Fibroblast of lung (primary cell): Measurements from ENCODE around the gene LSAMP. TPM values are rescaled to one million over a fixed set of nuclear protein-coding genes. Genes with fewer than 3 reads are reported as not detected.

Experiments used
- DNase-seq, 2 donors: peaks; one replicate each; pipeline versions ENCODE4 v3.0.0 to v3.0.0-alpha.2; 2010; ENCODE audit warnings: low read depth in 2 of 2
- H2AFZ ChIP-seq: 2 replicates; pipeline ENCODE4 v1.5.1; 2012; ENCODE audit warnings: low read length, control low read depth, inconsistent platforms
- H3K27ac ChIP-seq: 2 replicates; pipeline ENCODE4 v1.5.1; 2011; ENCODE audit warnings: low read length, control low read depth; ENCODE audit not compliant: insufficient read depth
- H3K27me3 ChIP-seq: 2 replicates; pipeline ENCODE4 v1.5.1; 2011; ENCODE audit warnings: mild to moderate bottlenecking, low read length; ENCODE audit not compliant: control insufficient read depth, insufficient read depth
- H3K36me3 ChIP-seq: 2 replicates; pipeline ENCODE4 v1.5.1; 2011; ENCODE audit warnings: low read length; ENCODE audit not compliant: control insufficient read depth, insufficient read depth
- H3K4me1 ChIP-seq: 2 replicates; pipeline ENCODE4 v1.5.1; 2011; ENCODE audit warnings: low read length; ENCODE audit not compliant: control insufficient read depth, insufficient read depth; ENCODE audit errors: extremely low read depth
- H3K4me2 ChIP-seq: 2 replicates; pipeline ENCODE4 v1.5.1; 2011; ENCODE audit warnings: low read length, control low read depth; ENCODE audit not compliant: insufficient read depth; ENCODE audit errors: extremely low read depth
- H3K4me3 ChIP-seq, 4 experiments: fragments of 200-600 bp in 1 of 4; sonication (generic) in 1 of 4; replicated peaks in 1 of 4; 2 replicates each; pipeline ENCODE4 v1.5.1; 2011 to 2016; ENCODE audit warnings: low read length in 4 of 4, low read depth in 3 of 4, mild to moderate bottlenecking in 3 of 4, control low read depth in 2 of 4, inconsistent platforms in 1 of 4, mixed read lengths in 1 of 4; ENCODE audit not compliant: insufficient read depth in 1 of 4; ENCODE audit errors: control extremely low read depth in 1 of 4
- H3K79me2 ChIP-seq: 2 replicates; pipeline ENCODE4 v1.5.1; 2012; ENCODE audit warnings: mild to moderate bottlenecking, low read length, inconsistent platforms; ENCODE audit not compliant: control insufficient read depth, insufficient read depth
- H3K9ac ChIP-seq: 2 replicates; pipeline ENCODE4 v1.5.1; 2011; ENCODE audit warnings: mild to moderate bottlenecking, low read length, control low read depth; ENCODE audit not compliant: insufficient read depth
- H3K9me3 ChIP-seq: 2 replicates; pipeline ENCODE4 v1.5.1; 2012; ENCODE audit warnings: low read depth, low read length; ENCODE audit not compliant: control insufficient read depth, insufficient read depth
- H4K20me1 ChIP-seq: 2 replicates; pipeline ENCODE4 v1.5.1; 2011; ENCODE audit warnings: low read length; ENCODE audit not compliant: control insufficient read depth, insufficient read depth; ENCODE audit errors: extremely low read depth
- CTCF ChIP-seq, 2 donors: IDR thresholded peaks in 1 of 2; conservative IDR thresholded peaks in 1 of 2; 1 replicate in 1 of 2; 2 replicates in 1 of 2; pipeline ENCODE4 v1.5.1; 2011 to 2012; ENCODE audit warnings: low read length in 2 of 2, control low read depth in 1 of 2, inconsistent platforms in 1 of 2, low read depth in 1 of 2, mild to moderate bottlenecking in 1 of 2
- EZH2 ChIP-seq: IDR thresholded peaks from 2 replicates; pipeline ENCODE4 v1.5.1; 2012; ENCODE audit warnings: low read length, control low read depth, mild to moderate bottlenecking; ENCODE audit errors: missing control alignments
- polyA plus RNA-seq, 2 donors: library from polyadenylated mRNA; depleted of rRNA in 1 of 2; stranded (reverse) in 1 of 2; unstranded in 1 of 2; fragments of >200 nt; gene quantifications; 2 replicates each; pipeline ENCODE4 v1.2.1, GENCODE V29; 2011 to 2012; ENCODE audit warnings: missing spikeins in 1 of 2
- total RNA-seq: library from RNA; depleted of rRNA; stranded (reverse); fragments of >200 nt; gene quantifications from 2 replicates; pipeline ENCODE4 v1.2.1, GENCODE V29; 2014

Gene LSAMP
- total and polyA plus RNA-seq, 2 donors (not counting 1 experiment from before 2014, with no cell fraction given): 4.8 to 5.9 TPM

GRCh38 chr3:115898656-115899410 is 546.5 kb downstream of the LSAMP start:
- Histone ChIP-seq H3K79me2 (no peaks in the 10 kb centered on the region), H3K9me3 (no peaks in the 10 kb centered on the region), H3K27me3 (no peaks in the 10 kb centered on the region), H3K4me2 (no peak overlapping the region), H3K4me1 (no peaks in the 10 kb centered on the region), H3K4me3 (no peak overlapping the region), H2AFZ (no peak overlapping the region), H3K9ac (no peak overlapping the region), H4K20me1 (no peaks in the 10 kb centered on the region), H3K36me3 (no peaks in the 10 kb centered on the region), H3K27ac (no peak overlapping the region)
- DNase-seq: no peak
- TF ChIP-seq EZH2 (no peak), CTCF (conservative IDR thresholded peaks at IDR 0.05 in 1 of 2, IDR thresholded peaks at IDR 0.05 in 1 of 2; ENCODE audit: low read depth in 1 of 2, low read length in 2 of 2) (no peak)

GRCh38 chr3:115891006-115891636 is 554.2 kb downstream of the LSAMP start:
- no peak overlapping the region for H2AFZ ChIP-seq
- H3K9me3 ChIP-seq: no peaks in the 10 kb centered on the region

More at GRCh38 chr3:115891006-115891636, 554.2 kb downstream of the LSAMP start:
- H3K79me2 ChIP-seq: no peaks in the 10 kb centered on the region
- DNase-seq: no peak
- TF ChIP-seq EZH2 (no peak), CTCF (conservative IDR thresholded peaks at IDR 0.05 in 1 of 2, IDR thresholded peaks at IDR 0.05 in 1 of 2; ENCODE audit: low read depth in 1 of 2, low read length in 2 of 2) (no peak)
- no peak overlapping the region for H3K9ac ChIP-seq
- no peaks in the 10 kb centered on the region for H3K36me3 ChIP-seq
- no peak overlapping the region for H3K27ac ChIP-seq
- no peak overlapping the region for H3K4me2 ChIP-seq
- no peaks in the 10 kb centered on the region for H4K20me1 ChIP-seq
- no peaks in the 10 kb centered on the region for H3K4me1 ChIP-seq
- no peak overlapping the region for H3K4me3 ChIP-seq
- no peaks in the 10 kb centered on the region for H3K27me3 ChIP-seq
